Measurements from ENCODE around the gene TMEM258. TPM values are rescaled to one million over a fixed set of nuclear protein-coding genes. Genes with fewer than 3 reads are reported as not detected.

The TMEM258 gene
- total RNA-seq, 1 donor, result 76.4 TPM

GRCh38 chr11:61795876-61796526 is 3.6 kb upstream of the TMEM258 start:
- no peak for DNase-seq (ENCODE audit: low read depth)
- TF ChIP-seq, protein P1, sequence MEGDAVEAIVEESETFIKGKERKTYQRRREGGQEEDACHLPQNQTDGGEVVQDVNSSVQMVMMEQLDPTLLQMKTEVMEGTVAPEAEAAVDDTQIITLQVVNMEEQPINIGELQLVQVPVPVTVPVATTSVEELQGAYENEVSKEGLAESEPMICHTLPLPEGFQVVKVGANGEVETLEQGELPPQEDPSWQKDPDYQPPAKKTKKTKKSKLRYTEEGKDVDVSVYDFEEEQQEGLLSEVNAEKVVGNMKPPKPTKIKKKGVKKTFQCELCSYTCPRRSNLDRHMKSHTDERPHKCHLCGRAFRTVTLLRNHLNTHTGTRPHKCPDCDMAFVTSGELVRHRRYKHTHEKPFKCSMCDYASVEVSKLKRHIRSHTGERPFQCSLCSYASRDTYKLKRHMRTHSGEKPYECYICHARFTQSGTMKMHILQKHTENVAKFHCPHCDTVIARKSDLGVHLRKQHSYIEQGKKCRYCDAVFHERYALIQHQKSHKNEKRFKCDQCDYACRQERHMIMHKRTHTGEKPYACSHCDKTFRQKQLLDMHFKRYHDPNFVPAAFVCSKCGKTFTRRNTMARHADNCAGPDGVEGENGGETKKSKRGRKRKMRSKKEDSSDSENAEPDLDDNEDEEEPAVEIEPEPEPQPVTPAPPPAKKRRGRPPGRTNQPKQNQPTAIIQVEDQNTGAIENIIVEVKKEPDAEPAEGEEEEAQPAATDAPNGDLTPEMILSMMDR (IDR thresholded peaks at IDR 0.05; ENCODE audit: insufficient read depth, low read depth, low read length), result no peak
- no peak overlapping the region for H3K4me3 ChIP-seq (ENCODE audit: low read depth, low read length)

DNA sequence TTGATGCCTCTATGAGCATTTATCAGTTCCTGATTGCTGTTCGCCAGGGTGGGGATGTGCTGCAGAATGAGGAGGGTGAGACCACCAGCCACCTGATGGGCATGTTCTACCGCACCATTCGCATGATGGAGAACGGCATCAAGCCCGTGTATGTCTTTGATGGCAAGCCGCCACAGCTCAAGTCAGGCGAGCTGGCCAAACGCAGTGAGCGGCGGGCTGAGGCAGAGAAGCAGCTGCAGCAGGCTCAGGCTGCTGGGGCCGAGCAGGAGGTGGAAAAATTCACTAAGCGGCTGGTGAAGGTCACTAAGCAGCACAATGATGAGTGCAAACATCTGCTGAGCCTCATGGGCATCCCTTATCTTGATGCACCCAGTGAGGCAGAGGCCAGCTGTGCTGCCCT is 3.1 kb upstream of the TMEM258 start:
- H3K4me3 ChIP-seq (ENCODE audit: low read depth, low read length), result no peak overlapping the region
- no peak for DNase-seq (ENCODE audit: low read depth)
- TF ChIP-seq, protein P1 (IDR thresholded peaks at IDR 0.05; ENCODE audit: insufficient read depth, low read depth, low read length), result no peak

DNA sequence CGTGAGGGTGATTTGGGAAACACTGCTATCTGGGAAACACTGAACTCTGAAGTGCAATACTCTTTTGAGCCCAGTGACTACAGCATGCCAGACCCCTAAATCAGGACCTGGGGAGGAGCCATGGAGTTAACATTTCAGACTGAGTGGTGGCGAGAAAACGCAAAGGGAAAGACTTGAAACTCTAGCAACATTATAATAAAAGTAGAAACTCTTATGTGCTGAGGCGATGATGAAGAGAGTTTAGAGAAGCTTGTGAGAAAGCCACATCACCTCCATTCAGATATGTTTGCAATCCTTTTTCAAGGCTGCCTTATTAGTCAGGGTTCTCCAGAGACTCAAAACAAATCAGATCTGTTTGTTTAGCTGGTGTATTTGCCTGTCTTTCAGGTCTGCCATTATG is 2.2 kb upstream of the TMEM258 start:
- TF ChIP-seq, protein P1 (IDR thresholded peaks at IDR 0.05; ENCODE audit: insufficient read depth, low read depth, low read length), result no peak
- no peak overlapping the region for H3K4me3 ChIP-seq (ENCODE audit: low read depth, low read length)
- DNase-seq (ENCODE audit: low read depth), result no peak

GRCh38 chr11:61793829-61794204 is 1.4 kb upstream of the TMEM258 start:
- H3K4me3 ChIP-seq (ENCODE audit: low read depth, low read length), result peak overlapping the region; percentile 95
- no peak for DNase-seq (ENCODE audit: low read depth)
- TF ChIP-seq, protein P1 (IDR thresholded peaks at IDR 0.05; ENCODE audit: insufficient read depth, low read depth, low read length), result no peak

GRCh38 chr11:61793083-61793828 is 857 bp upstream of the TMEM258 start:
- H3K4me3 ChIP-seq (ENCODE audit: low read depth, low read length), result peak overlapping the region; percentile 95
- TF ChIP-seq, protein P1 (IDR thresholded peaks at IDR 0.05; ENCODE audit: insufficient read depth, low read depth, low read length), result no peak
- DNase-seq (ENCODE audit: low read depth), result peak; percentile 7

GRCh38 chr11:61791737-61792309 is 576 bp downstream of the TMEM258 start:
- peak; percentile 95 for DNase-seq (ENCODE audit: low read depth)
- peak overlapping the region; percentile 95 for H3K4me3 ChIP-seq (ENCODE audit: low read depth, low read length)
- TF ChIP-seq, protein P1 (IDR thresholded peaks at IDR 0.05; ENCODE audit: insufficient read depth, low read depth, low read length), result peak; percentile 8

Measured in fibroblast of villous mesenchyme (primary cell).